Loucy (cell line): ENCODE measurements around the gene WFDC8.

Experiments
- H2AFZ ChIP-seq: fragments of 200-600 bp; sonication (generic); 2 replicates; pipeline ENCODE4 v1.6.0; 2016; ENCODE audit warnings: antibody characterized with exemption, mild to moderate bottlenecking, low read length, moderate library complexity
- H3F3A ChIP-seq: fragments of 200-600 bp; 2 replicates; pipeline ENCODE4 v1.6.0; 2016; ENCODE audit warnings: antibody characterized with exemption, low read depth, mild to moderate bottlenecking
- H3K27me3 ChIP-seq: fragments of 200-600 bp; sonication (generic); 2 replicates; pipeline ENCODE4 v1.6.1; 2014; ENCODE audit warnings: low read length, mild to moderate bottlenecking; ENCODE audit not compliant: insufficient read depth, poor library complexity, severe bottlenecking
- H3K36me3 ChIP-seq: fragments of 200-600 bp; sonication (generic); 2 replicates; pipeline ENCODE4 v1.6.1; 2016; ENCODE audit warnings: low read length; ENCODE audit not compliant: insufficient read depth
- H3K4me1 ChIP-seq: fragments of 200-600 bp; sonication (generic); 2 replicates; pipeline ENCODE4 v1.5.1; 2014; ENCODE audit warnings: low read length, mild to moderate bottlenecking; ENCODE audit not compliant: insufficient read depth, poor library complexity, severe bottlenecking
- H3K4me2 ChIP-seq: fragments of 200-600 bp; sonication (generic); 2 replicates; pipeline ENCODE4 v1.6.0; 2014; ENCODE audit warnings: antibody characterized with exemption, low read length, low read depth, mild to moderate bottlenecking; ENCODE audit not compliant: poor library complexity, severe bottlenecking
- H3K4me3 ChIP-seq: fragments of 200-600 bp; sonication (generic); 2 replicates; pipeline ENCODE4 v1.5.1; 2014; ENCODE audit warnings: low read length, mild to moderate bottlenecking, mixed read lengths; ENCODE audit not compliant: poor library complexity, severe bottlenecking
- H3K79me2 ChIP-seq: fragments of 200-600 bp; sonication (generic); 2 replicates; pipeline ENCODE4 v1.6.1; 2014; ENCODE audit warnings: low read length; ENCODE audit not compliant: insufficient read depth
- H3K9ac ChIP-seq: fragments of 200-600 bp; sonication (generic); 2 replicates; pipeline ENCODE4 v1.6.0; 2014; ENCODE audit warnings: mild to moderate bottlenecking, low read depth, low read length, moderate library complexity; ENCODE audit not compliant: poor library complexity, severe bottlenecking
- H3K9me2 ChIP-seq: fragments of 200-600 bp; sonication (generic); replicated peaks from 2 replicates; pipeline ENCODE4 v1.6.1; 2016; ENCODE audit warnings: low read depth, low read length, mixed read lengths
- H3K9me3 ChIP-seq: fragments of 200-600 bp; sonication (generic); 2 replicates; pipeline ENCODE4 v1.6.1; 2014; ENCODE audit warnings: mild to moderate bottlenecking, antibody characterized with exemption, low read length, low read depth; ENCODE audit not compliant: insufficient read depth
- H4K20me1 ChIP-seq: fragments of 200-600 bp; sonication (generic); 2 replicates; pipeline ENCODE4 v1.6.0; 2014; ENCODE audit warnings: antibody characterized with exemption, low read length, mild to moderate bottlenecking; ENCODE audit not compliant: insufficient read depth, poor library complexity, severe bottlenecking
- CTCF ChIP-seq: fragments of 200-600 bp; sonication (generic); conservative IDR thresholded peaks from 2 replicates; pipeline ENCODE4 v1.5.1; 2014; ENCODE audit warnings: mild to moderate bottlenecking, antibody characterized with exemption, low read length
- EZH2phosphoT487 ChIP-seq: fragments of 200-600 bp; IDR thresholded peaks from 2 replicates; pipeline ENCODE4 v1.6.1; 2018; ENCODE audit warnings: antibody characterized with exemption, mild to moderate bottlenecking, moderate library complexity, borderline replicate concordance

The WFDC8 gene

GRCh38 chr20:45527294-45527693 lies 51.8 kb downstream of the WFDC8 start:
- no peaks in the 10 kb centered on the region for H4K20me1 ChIP-seq
- TF ChIP-seq EZH2phosphoT487 (no peak), CTCF (no peak)
- H3K9me2 ChIP-seq = no peaks in the 10 kb centered on the region
- H3K9me3 ChIP-seq = no peaks in the 10 kb centered on the region
- no peak overlapping the region for H3K4me3 ChIP-seq
- no peak overlapping the region for H3K4me2 ChIP-seq
- no peak overlapping the region for H2AFZ ChIP-seq
- no peaks in the 10 kb centered on the region for H3K27me3 ChIP-seq
- H3K79me2 ChIP-seq = no peaks in the 10 kb centered on the region
- no peaks in the 10 kb centered on the region for H3K36me3 ChIP-seq
- H3F3A ChIP-seq = no peaks in the 10 kb centered on the region
- H3K4me1 ChIP-seq = no peaks in the 10 kb centered on the region
- no peak overlapping the region for H3K9ac ChIP-seq

- H3K79me2 ChIP-seq = no peaks in the 10 kb centered on the region
- H3F3A ChIP-seq = no peaks in the 10 kb centered on the region
- H3K4me2 ChIP-seq = no peak overlapping the region
- H4K20me1 ChIP-seq = no peaks in the 10 kb centered on the region
- no peak overlapping the region for H2AFZ ChIP-seq
- H3K4me3 ChIP-seq = no peak overlapping the region
- no peaks in the 10 kb centered on the region for H3K9me3 ChIP-seq
- TF ChIP-seq EZH2phosphoT487 = no peak
- no peaks in the 10 kb centered on the region for H3K9me2 ChIP-seq
- no peaks in the 10 kb centered on the region for H3K27me3 ChIP-seq
- no peaks in the 10 kb centered on the region for H3K4me1 ChIP-seq
- H3K9ac ChIP-seq = no peak overlapping the region
- no peaks in the 10 kb centered on the region for H3K36me3 ChIP-seq
Measured at GRCh38 chr20:45523821-45524220, 55.3 kb downstream of the WFDC8 start.

GRCh38 chr20:45518282-45518681 lies 60.8 kb downstream of the WFDC8 start:
- Histone ChIP-seq H4K20me1 (no peaks in the 10 kb centered on the region), H3K36me3 (no peaks in the 10 kb centered on the region), H3K4me1 (no peaks in the 10 kb centered on the region), H3K79me2 (no peaks in the 10 kb centered on the region), H3F3A (no peaks in the 10 kb centered on the region), H3K9me3 (no peaks in the 10 kb centered on the region), H3K9ac (no peak overlapping the region), H3K27me3 (no peaks in the 10 kb centered on the region), H3K4me3 (no peak overlapping the region), H2AFZ (no peak overlapping the region), H3K4me2 (no peak overlapping the region), H3K9me2 (no peaks in the 10 kb centered on the region)
- TF ChIP-seq EZH2phosphoT487 (no peak), CTCF (no peak)

- Histone ChIP-seq H3K9ac (no peak within 1 kb of the TSS), H2AFZ (no peak within 1 kb of the TSS), H3K9me3 (no peaks in the 10 kb centered on the region), H4K20me1 (no peaks in the 10 kb centered on the region), H3F3A (no peaks in the 10 kb centered on the region), H3K27me3 (no peaks in the 10 kb centered on the region), H3K36me3 (no peaks in the 10 kb centered on the region), H3K4me1 (no peaks in the 10 kb centered on the region), H3K4me3 (no peak within 1 kb of the TSS), H3K4me2 (no peak within 1 kb of the TSS), H3K9me2 (no peaks in the 10 kb centered on the region), H3K79me2 (no peaks in the 10 kb centered on the region)
- TF ChIP-seq EZH2phosphoT487 = no peak
- TF ChIP-seq CTCF = no peak
Measured at GRCh38 chr20:45515147-45515913, 63.8 kb downstream of the WFDC8 start, which contains the start of gene SPINT3. TSS of gene SPINT3 (minus strand) at chr20:45515622. CDS start at chr20:45515608, 14 bp downstream.
